Spleen (tissue), 11 donors: ENCODE measurements around the gene ZNF487. TPM values are rescaled to one million over a fixed set of nuclear protein-coding genes. Genes with fewer than 3 reads are reported as not detected.

Experiments used
- DNase-seq: peaks from one replicate; pipeline ENCODE4 v3.0.0-alpha.2; 2020
- H3K27ac ChIP-seq, 8 donors: fragments of 200-600 bp; sonication (generic) in 7 of 8; 1 replicate in 4 of 8; 2 replicates in 4 of 8; pipeline versions ENCODE4 v1.5.0 to v1.8.0; 2016 to 2021; ENCODE audit warnings: inconsistent platforms in 4 of 8, mild to moderate bottlenecking in 4 of 8, moderate library complexity in 1 of 8
- H3K27me3 ChIP-seq, 7 donors: fragments of 200-600 bp; sonication (generic) in 6 of 7; replicated peaks in 1 of 7; 1 replicate in 4 of 7; 2 replicates in 3 of 7; pipeline versions ENCODE4 v1.5.0 to v1.8.0; 2016 to 2021; ENCODE audit warnings: inconsistent platforms in 3 of 7, mild to moderate bottlenecking in 1 of 7
- H3K36me3 ChIP-seq, 6 donors: fragments of 200-600 bp; sonication (generic) in 5 of 6; 1 replicate in 4 of 6; 2 replicates in 2 of 6; pipeline versions ENCODE4 v1.5.0 to v1.8.0; 2016 to 2021; ENCODE audit warnings: inconsistent platforms in 2 of 6
- H3K4me1 ChIP-seq, 6 donors: fragments of 200-600 bp; sonication (generic) in 5 of 6; 1 replicate in 3 of 6; 2 replicates in 3 of 6; pipeline versions ENCODE4 v1.5.0 to v1.8.0; 2016 to 2021; ENCODE audit warnings: inconsistent platforms in 3 of 6
- H3K4me3 ChIP-seq, 8 donors: fragments of 200-600 bp; sonication (generic) in 7 of 8; 1 replicate in 4 of 8; 2 replicates in 4 of 8; pipeline versions ENCODE4 v1.5.0 to v1.8.0; 2016 to 2021; ENCODE audit warnings: inconsistent platforms in 4 of 8, mild to moderate bottlenecking in 4 of 8, moderate library complexity in 2 of 8
- H3K9me3 ChIP-seq, 8 donors: fragments of 200-600 bp; sonication (generic) in 7 of 8; 1 replicate in 4 of 8; 2 replicates in 4 of 8; pipeline versions ENCODE4 v1.5.0 to v1.8.0; 2016 to 2021; ENCODE audit warnings: inconsistent platforms in 4 of 8
- POLR2A ChIP-seq, 3 donors: fragments of 450-650 bp; IDR thresholded peaks; one replicate each; pipeline ENCODE4 v1.5.1; 2017; ENCODE audit warnings: antibody characterized with exemption in 3 of 3, mild to moderate bottlenecking in 1 of 3
- POLR2AphosphoS5 ChIP-seq, 3 donors: sonication (generic); formaldehyde crosslinking; IDR thresholded peaks; one replicate each; pipeline ENCODE4 v1.5.1; 2017; ENCODE audit warnings: antibody characterized with exemption in 3 of 3
- WGBS, 5 donors: extraction: QIAGEN DNeasy Blood & Tissue Kit in 3 of 5; methylation state at CpG; one replicate each; pipeline versions ENCODE4 v1.1.5 to v1.1.7; 2013 to 2018; 5-methylcytosine and 5-hydroxymethylcytosine counted together
- intact Hi-C: fragments of 100-400 bp; cut with DNase I; formaldehyde crosslinking; loops from one replicate; pipeline ENCODE4 v1.15.0; 2023; ENCODE audit warnings: low total_unique reads
- polyA plus RNA-seq, 3 donors: library from polyadenylated mRNA; stranded (reverse); fragments of 200-250 nt; gene quantifications; one replicate each; pipeline ENCODE4 v1.2.1, GENCODE V29; 2013
- small RNA-seq, 4 donors: library from RNA; depleted of rRNA; stranded (forward); fragments of <200 nt; gene quantifications; one replicate each; pipeline ENCODE3, GENCODE V24; 2016
- total RNA-seq, 7 donors: library from RNA; depleted of rRNA in 3 of 7; stranded (reverse); fragments of >200 nt in 3 of 7; fragmentation: NEBNext Ultra II Directional in 4 of 7; extraction: Animal tissue kit (Norgen Biotek cat#: 25700) in 4 of 7; gene quantifications; one replicate each; pipeline versions ENCODE4 v1.1.0 to v1.2.1, GENCODE V29; 2016 to 2021
- TF ChIP-seq, protein P1 (sequence below), 11 experiments: fragments of 200-600 bp in 7 of 11; fragments of 450-650 bp in 4 of 11; sonication (generic) in 4 of 11; IDR thresholded peaks in 8 of 11; conservative IDR thresholded peaks in 3 of 11; 1 replicate in 7 of 11; 2 replicates in 4 of 11; pipeline versions ENCODE4 v1.4.0 to v1.8.0; 2016 to 2021; ENCODE audit warnings: antibody characterized with exemption in 11 of 11, inconsistent platforms in 4 of 11, mild to moderate bottlenecking in 1 of 11
- donor health status: healthy with polysubstance abuse.
- donor health status: DM: no; HTN: no; CAD: no; lungs with moderate emphysema.
- donor health status: DM: no; HTN: no; CAD: no.
- donor health status: Bipolar disorder and iron deficiency.
- donor health status: healthy.
- donor health status: DM: no; HTN: no; CAD: no.
- donor health status: DM: yes; HTN: yes; CAD: no.

The ZNF487 gene
- total and polyA plus RNA-seq, 10 donors, result 4.9 to 12.1 (median 7.4) TPM

DNA sequence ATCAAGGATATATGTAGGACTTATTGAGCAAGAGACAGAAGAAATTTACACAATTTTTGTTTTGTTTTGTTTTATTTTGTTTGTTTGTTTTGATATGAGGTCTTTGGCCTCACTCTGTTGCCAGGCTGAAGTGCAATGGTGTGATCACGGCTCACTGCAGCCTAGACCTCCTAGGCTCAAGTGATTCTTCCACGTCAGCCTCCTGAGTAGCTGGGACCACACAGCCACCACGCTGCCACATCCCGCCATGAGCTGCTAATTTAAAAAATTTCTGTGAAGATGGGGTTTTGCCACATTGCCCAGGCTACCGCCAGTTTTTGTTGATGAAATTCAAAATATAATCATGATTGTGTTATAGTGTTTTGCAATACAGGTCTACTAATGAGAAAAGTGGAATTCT is 54.9 kb downstream of the ZNF487 start:
- no peaks in the 10 kb centered on the region for H3K27me3 ChIP-seq
- H3K4me3 ChIP-seq, result no peak overlapping the region
- WGBS, 5 donors, result 91 to 95% (median 93%) methylated on average over 5 of the region's 5 CpGs
- H3K36me3 ChIP-seq, result no peaks in the 10 kb centered on the region
- intact Hi-C loops, result no loop called here
- H3K9me3 ChIP-seq, result peaks cover 0 to 56% (median 10%) of the 10 kb centered on the region in 8 donors
- H3K4me1 ChIP-seq, result no peaks in the 10 kb centered on the region
- no peak for DNase-seq
- no peak for TF ChIP-seq POLR2AphosphoS5 (IDR thresholded peaks at IDR 0.05)
- TF ChIP-seq, protein P1, sequence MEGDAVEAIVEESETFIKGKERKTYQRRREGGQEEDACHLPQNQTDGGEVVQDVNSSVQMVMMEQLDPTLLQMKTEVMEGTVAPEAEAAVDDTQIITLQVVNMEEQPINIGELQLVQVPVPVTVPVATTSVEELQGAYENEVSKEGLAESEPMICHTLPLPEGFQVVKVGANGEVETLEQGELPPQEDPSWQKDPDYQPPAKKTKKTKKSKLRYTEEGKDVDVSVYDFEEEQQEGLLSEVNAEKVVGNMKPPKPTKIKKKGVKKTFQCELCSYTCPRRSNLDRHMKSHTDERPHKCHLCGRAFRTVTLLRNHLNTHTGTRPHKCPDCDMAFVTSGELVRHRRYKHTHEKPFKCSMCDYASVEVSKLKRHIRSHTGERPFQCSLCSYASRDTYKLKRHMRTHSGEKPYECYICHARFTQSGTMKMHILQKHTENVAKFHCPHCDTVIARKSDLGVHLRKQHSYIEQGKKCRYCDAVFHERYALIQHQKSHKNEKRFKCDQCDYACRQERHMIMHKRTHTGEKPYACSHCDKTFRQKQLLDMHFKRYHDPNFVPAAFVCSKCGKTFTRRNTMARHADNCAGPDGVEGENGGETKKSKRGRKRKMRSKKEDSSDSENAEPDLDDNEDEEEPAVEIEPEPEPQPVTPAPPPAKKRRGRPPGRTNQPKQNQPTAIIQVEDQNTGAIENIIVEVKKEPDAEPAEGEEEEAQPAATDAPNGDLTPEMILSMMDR (IDR thresholded peaks at IDR 0.05 in 8 of 11, conservative IDR thresholded peaks at IDR 0.05 in 3 of 11), result no peak
- TF ChIP-seq POLR2A (IDR thresholded peaks at IDR 0.05), result no peak
- no peak overlapping the region for H3K27ac ChIP-seq

DNA sequence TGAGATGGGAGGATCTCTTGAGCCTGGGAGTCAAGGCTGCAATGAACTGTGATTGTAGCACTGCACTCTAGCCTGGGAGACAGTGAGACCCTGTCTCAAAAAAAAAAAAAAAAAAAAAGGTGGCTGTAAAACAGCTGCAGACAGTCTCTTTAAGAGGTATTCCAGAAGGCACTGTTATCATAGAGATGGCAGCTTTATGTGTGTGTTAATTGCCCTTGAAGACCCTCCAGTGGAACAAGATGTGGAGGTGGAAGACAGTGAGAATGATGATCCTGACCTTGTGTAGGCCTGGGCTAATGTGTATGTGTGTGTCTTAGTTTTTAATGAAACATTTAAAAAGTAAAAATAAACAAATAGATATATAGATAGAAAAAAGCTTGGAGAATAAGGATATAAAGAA is 66.0 kb downstream of the ZNF487 start:
- peaks cover 0 to 55% (median 2%) of the 10 kb centered on the region in 8 donors for H3K9me3 ChIP-seq
- TF ChIP-seq POLR2A (IDR thresholded peaks at IDR 0.05) (no peak), POLR2AphosphoS5 (IDR thresholded peaks at IDR 0.05) (no peak)
- TF ChIP-seq, protein P1 (IDR thresholded peaks at IDR 0.05 in 8 of 11, conservative IDR thresholded peaks at IDR 0.05 in 3 of 11), result no peak
- intact Hi-C loops, result no loop called here
- no peak overlapping the region for H3K4me3 ChIP-seq
- no peaks in the 10 kb centered on the region for H3K36me3 ChIP-seq
- H3K4me1 ChIP-seq, result no peaks in the 10 kb centered on the region
- H3K27ac ChIP-seq, result no peak overlapping the region
- H3K27me3 ChIP-seq, result no peaks in the 10 kb centered on the region
- DNase-seq, result no peak

DNA sequence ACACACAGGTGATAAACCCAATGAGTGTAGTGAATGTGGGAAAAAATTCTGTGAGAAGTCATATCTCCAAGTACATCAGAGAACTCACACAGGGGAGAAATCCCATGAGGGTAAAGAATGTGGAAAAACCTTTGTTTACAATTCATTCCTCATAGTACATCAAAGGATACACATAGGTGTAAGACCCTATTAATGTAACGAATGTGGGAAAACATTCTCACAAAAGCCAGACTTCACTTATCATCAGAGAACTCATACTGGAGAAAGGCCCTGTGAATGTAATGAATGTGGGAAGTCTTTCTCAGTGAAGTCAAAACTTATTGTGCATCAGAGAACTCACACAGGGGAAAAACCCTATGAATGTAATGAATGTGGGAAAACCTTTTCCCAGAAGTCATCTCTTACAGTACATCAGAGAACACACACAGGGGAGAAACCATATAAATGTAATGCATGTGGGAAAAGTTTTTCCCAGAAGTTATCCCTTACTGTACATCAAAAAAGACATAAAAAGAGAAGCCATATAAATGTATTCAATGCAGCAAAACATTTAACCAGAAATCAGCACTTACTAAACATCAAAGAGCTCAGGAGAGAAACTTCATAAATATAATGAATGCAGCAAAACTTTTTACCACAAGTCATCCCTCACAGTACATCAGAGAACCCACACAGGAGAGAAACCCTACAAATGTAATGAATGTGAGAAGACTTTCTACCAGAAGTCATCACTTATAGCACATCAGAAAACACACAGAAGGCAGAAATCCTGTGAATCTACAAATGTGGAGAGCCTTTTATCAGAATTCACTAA is 87.7 kb downstream of the ZNF487 start:
- intact Hi-C loops, result no loop called here

More for the DNA sequence above, 87.7 kb downstream of the ZNF487 start:
- no peak for DNase-seq
- Histone ChIP-seq H3K4me1 (no peaks in the 10 kb centered on the region), H3K27me3 (no peaks in the 10 kb centered on the region), H3K9me3 (peaks cover 35 to 97% (median 92%) of the 10 kb centered on the region in 8 donors), H3K4me3 (no peak overlapping the region), H3K36me3 (no peaks in the 10 kb centered on the region), H3K27ac (no peak overlapping the region)
- 77 to 93% (median 78%) methylated on average over 1 of the region's 1 CpG for WGBS, 5 donors
- TF ChIP-seq POLR2A (IDR thresholded peaks at IDR 0.05) (no peak), POLR2AphosphoS5 (IDR thresholded peaks at IDR 0.05) (no peak)

Small RNA genes within 50 kb of the gene (small RNA-seq; reads per million reads assigned to genes)
- gene RNU7-193P (0 reads per million in 4 donors), gene SNORD3J (0 to 0.07 (median 0.03) reads per million in 4 donors)

Other genes starting within 250 kb of the ZNF487 start
- gene RASGEF1A, start 170.0 kb upstream of the ZNF487 start, total RNA-seq, result 1 to 10 TPM; 2.5 to 7.1 (median 3.6) TPM
- 1 to 10 TPM; 1.9 to 3.1 (median 2.1) TPM for gene RASGEF1A, start 170.0 kb upstream of the ZNF487 start, polyA plus RNA-seq
- gene FXYD4, start 65.5 kb upstream of the ZNF487 start, total RNA-seq, result not detected
- gene FXYD4, start 65.5 kb upstream of the ZNF487 start, polyA plus RNA-seq, result under 1 TPM in 1 of 3 donors, not detected in 2; 0.20 TPM
- gene HNRNPF, start 27.9 kb upstream of the ZNF487 start, total RNA-seq, result 100 to 1,000 TPM; 159 to 253 (median 206) TPM
- gene HNRNPF, start 27.9 kb upstream of the ZNF487 start, polyA plus RNA-seq, result 100 to 1,000 TPM in 2 of 3 donors, 10 to 100 TPM in 1; 82.8 to 141 (median 116) TPM
- gene ZNF239, start 137.5 kb downstream of the ZNF487 start, total RNA-seq, result 1 to 10 TPM; 1.8 to 4.4 (median 3.1) TPM
- gene ZNF239, start 137.5 kb downstream of the ZNF487 start, polyA plus RNA-seq, result 1 to 10 TPM; 2.0 to 2.5 (median 2.2) TPM
- gene ZNF485, start 169.3 kb downstream of the ZNF487 start, total RNA-seq, result 1 to 10 TPM; 3.1 to 8.0 (median 5.3) TPM
- gene ZNF485, start 169.3 kb downstream of the ZNF487 start, polyA plus RNA-seq, result 1 to 10 TPM; 3.3 to 4.2 (median 3.5) TPM
- gene ZNF32, start 211.8 kb downstream of the ZNF487 start, total RNA-seq, result 10 to 100 TPM; 26.3 to 42.4 (median 29.7) TPM
- gene ZNF32, start 211.8 kb downstream of the ZNF487 start, polyA plus RNA-seq, result 10 to 100 TPM; 60.9 to 68.8 (median 63.6) TPM